PC-3 (cell line): ENCODE data around the gene MED22. TPM values are rescaled to one million over a fixed set of nuclear protein-coding genes. Genes with fewer than 3 reads are reported as not detected.

Experiments
- ATAC-seq: fragments of 200-7000 bp; cut with Tn5 transposase; 2 replicates; pipeline ENCODE4 v1.9.1; 2020; ENCODE audit warnings: mild to moderate bottlenecking, moderate library complexity
- BruUV-seq: library from RNA; stranded (reverse); fragments of 400-500 nt; replicated peaks from 2 replicates; lab custom pipeline; 2021; lab: Mats Ljungman, UMichigan
- CTCF ChIA-PET: fragments of 300-600 bp; sonication (Branson Sonifier 250); formaldehyde crosslinking; loops from one replicate; lab custom pipeline; 2022; ENCODE audit warnings: antibody characterized with exemption; lab: Charles Lee
- POLR2A ChIA-PET: fragments of 300-600 bp; sonication (Branson Sonifier 250); formaldehyde crosslinking; loops from one replicate; lab custom pipeline; 2022; ENCODE audit warnings: antibody characterized with exemption; ENCODE audit not compliant: unreplicated experiment; lab: Charles Lee
- DNase-seq: peaks from one replicate; pipeline ENCODE4 v3.0.0-alpha.2; 2015
- H2AFZ ChIP-seq: fragments of 300-600 bp; sonication (generic); 2 replicates; pipeline ENCODE4 v1.6.0; 2016; ENCODE audit warnings: antibody characterized with exemption, low read length
- H3F3A ChIP-seq: fragments of 300-600 bp; sonication (generic); one replicate; pipeline ENCODE4 v1.6.0; 2017; ENCODE audit warnings: antibody characterized with exemption, low read length, control low read depth, mild to moderate bottlenecking; ENCODE audit not compliant: unreplicated experiment
- H3K27ac ChIP-seq: fragments of 300-600 bp; sonication (generic); 2 replicates; pipeline ENCODE4 v1.5.1; 2016; ENCODE audit warnings: mild to moderate bottlenecking, low read length
- H3K27me3 ChIP-seq: fragments of 300-600 bp; sonication (generic); 2 replicates; pipeline ENCODE4 v1.6.1; 2016; ENCODE audit warnings: low read length, mixed read lengths
- H3K36me3 ChIP-seq: fragments of 300-600 bp; sonication (generic); 2 replicates; pipeline ENCODE4 v1.6.1; 2016; ENCODE audit warnings: low read depth, mixed run types, low read length, mixed read lengths
- H3K4me1 ChIP-seq: fragments of 300-600 bp; sonication (generic); 2 replicates; pipeline ENCODE4 v1.5.1; 2016; ENCODE audit warnings: low read length; ENCODE audit not compliant: insufficient read depth
- H3K4me2 ChIP-seq: fragments of 300-600 bp; sonication (generic); 2 replicates; pipeline ENCODE4 v1.6.0; 2016; ENCODE audit warnings: low read length
- H3K4me3 ChIP-seq: fragments of 300-600 bp; sonication (generic); 2 replicates; pipeline ENCODE4 v1.5.1; 2016; ENCODE audit warnings: mild to moderate bottlenecking, low read length, mixed read lengths
- H3K79me2 ChIP-seq: fragments of 300-600 bp; sonication (generic); 2 replicates; pipeline ENCODE4 v1.6.1; 2017; ENCODE audit warnings: low read length, mixed read lengths
- H3K9ac ChIP-seq: fragments of 300-600 bp; sonication (generic); 2 replicates; pipeline ENCODE4 v1.6.0; 2016; ENCODE audit warnings: mild to moderate bottlenecking, low read length
- H3K9me2 ChIP-seq: fragments of 300-600 bp; sonication (generic); replicated peaks from 2 replicates; pipeline ENCODE4 v1.6.1; 2016; ENCODE audit warnings: mixed run types, low read length, mixed read lengths
- H3K9me3 ChIP-seq: fragments of 300-600 bp; sonication (generic); 2 replicates; pipeline ENCODE4 v1.6.1; 2016; ENCODE audit warnings: low read length, mixed read lengths
- H4K20me1 ChIP-seq: fragments of 300-600 bp; sonication (generic); 2 replicates; pipeline ENCODE4 v1.6.1; 2016; ENCODE audit warnings: low read length, mixed read lengths
- EZH2 ChIP-seq: fragments of 300-600 bp; sonication (generic); IDR thresholded peaks from one replicate; pipeline ENCODE4 v1.6.1; 2017; ENCODE audit warnings: antibody characterized with exemption, mild to moderate bottlenecking, low read length; ENCODE audit not compliant: unreplicated experiment
- EZH2phosphoT487 ChIP-seq: fragments of 300-600 bp; sonication (generic); IDR thresholded peaks from 2 replicates; pipeline ENCODE4 v1.6.1; 2018; ENCODE audit warnings: mild to moderate bottlenecking, antibody characterized with exemption, low read length, borderline replicate concordance
- intact Hi-C: fragments of 100-400 bp; cut with micrococcal nuclease; formaldehyde crosslinking; loops from 2 replicates; pipeline ENCODE4 v1.9.0; 2023
- total RNA-seq: library from RNA; depleted of rRNA; stranded (reverse); fragments of >200 nt; gene quantifications from 2 replicates; pipeline ENCODE4 v1.2.3, GENCODE V29; 2014
- TF ChIP-seq, protein P1 (sequence below): fragments of 300-600 bp; sonication (generic); conservative IDR thresholded peaks from 2 replicates; pipeline ENCODE4 v1.5.1; 2017; ENCODE audit warnings: antibody characterized with exemption, low read depth, mild to moderate bottlenecking, low read length

Gene MED22
- total RNA-seq, 1 experiment from 2014 or later, result 20.5 TPM

DNA sequence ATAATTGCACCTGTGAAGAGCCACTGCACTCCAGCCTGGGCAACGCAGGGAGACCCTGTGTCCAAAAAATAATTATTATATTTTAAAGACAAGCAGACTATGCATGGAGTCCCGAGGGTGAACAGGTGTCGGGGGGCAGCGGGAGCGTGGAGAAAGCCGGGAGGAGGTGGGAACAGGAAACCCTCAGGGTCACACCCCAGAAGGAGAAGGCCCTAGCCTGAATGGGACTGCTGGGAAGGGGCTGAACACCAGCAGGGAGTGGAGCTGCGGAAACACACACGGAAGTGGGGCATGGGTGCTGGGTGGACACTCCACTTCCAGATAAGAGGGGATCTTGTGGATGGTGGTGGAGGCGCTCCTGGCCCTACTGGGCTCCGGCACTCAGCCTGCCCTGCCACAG, 24.7 kb downstream of the MED22 start:
- Histone ChIP-seq H3K9me2 (no peaks in the 10 kb centered on the region), H3K36me3 (no peaks in the 10 kb centered on the region), H2AFZ (no peak overlapping the region), H3K4me2 (no peak overlapping the region), H3K79me2 (no peaks in the 10 kb centered on the region), H3K4me3 (no peak overlapping the region), H4K20me1 (no peaks in the 10 kb centered on the region), H3K27me3 (no peaks in the 10 kb centered on the region), H3F3A (no peaks in the 10 kb centered on the region), H3K27ac (no peak overlapping the region), H3K4me1 (no peaks in the 10 kb centered on the region), H3K9me3 (no peaks in the 10 kb centered on the region), H3K9ac (no peak overlapping the region)
- intact Hi-C loops, result no loop called here
- ATAC-seq (no peak), DNase-seq (no peak)
- CTCF ChIA-PET, result no interaction called here
- no TSS peak for BruUV-seq
- POLR2A ChIA-PET, result no interaction called here
- TF ChIP-seq, protein P1, sequence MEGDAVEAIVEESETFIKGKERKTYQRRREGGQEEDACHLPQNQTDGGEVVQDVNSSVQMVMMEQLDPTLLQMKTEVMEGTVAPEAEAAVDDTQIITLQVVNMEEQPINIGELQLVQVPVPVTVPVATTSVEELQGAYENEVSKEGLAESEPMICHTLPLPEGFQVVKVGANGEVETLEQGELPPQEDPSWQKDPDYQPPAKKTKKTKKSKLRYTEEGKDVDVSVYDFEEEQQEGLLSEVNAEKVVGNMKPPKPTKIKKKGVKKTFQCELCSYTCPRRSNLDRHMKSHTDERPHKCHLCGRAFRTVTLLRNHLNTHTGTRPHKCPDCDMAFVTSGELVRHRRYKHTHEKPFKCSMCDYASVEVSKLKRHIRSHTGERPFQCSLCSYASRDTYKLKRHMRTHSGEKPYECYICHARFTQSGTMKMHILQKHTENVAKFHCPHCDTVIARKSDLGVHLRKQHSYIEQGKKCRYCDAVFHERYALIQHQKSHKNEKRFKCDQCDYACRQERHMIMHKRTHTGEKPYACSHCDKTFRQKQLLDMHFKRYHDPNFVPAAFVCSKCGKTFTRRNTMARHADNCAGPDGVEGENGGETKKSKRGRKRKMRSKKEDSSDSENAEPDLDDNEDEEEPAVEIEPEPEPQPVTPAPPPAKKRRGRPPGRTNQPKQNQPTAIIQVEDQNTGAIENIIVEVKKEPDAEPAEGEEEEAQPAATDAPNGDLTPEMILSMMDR, result no peak
- TF ChIP-seq EZH2 (no peak), EZH2phosphoT487 (no peak)

- Histone ChIP-seq H3K27ac (no peak overlapping the region), H3F3A (no peaks in the 10 kb centered on the region), H3K4me1 (no peaks in the 10 kb centered on the region), H3K9me2 (no peaks in the 10 kb centered on the region), H3K9ac (no peak overlapping the region), H2AFZ (no peak overlapping the region), H3K4me2 (no peak overlapping the region), H3K36me3 (no peaks in the 10 kb centered on the region), H3K27me3 (no peaks in the 10 kb centered on the region), H3K9me3 (no peaks in the 10 kb centered on the region), H3K79me2 (no peaks in the 10 kb centered on the region), H4K20me1 (no peaks in the 10 kb centered on the region), H3K4me3 (no peak overlapping the region)
- DNase-seq, result no peak
- no peak for TF ChIP-seq EZH2
- TF ChIP-seq, protein P1, result no peak
- BruUV-seq, result no TSS peak
- CTCF ChIA-PET, result no interaction called here
- intact Hi-C loops, result no loop called here
- POLR2A ChIA-PET, result no interaction called here
- ATAC-seq, result no peak
Observed at GRCh38 chr9:133322701-133323100, 25.2 kb downstream of the MED22 start.

- intact Hi-C loops, result no loop called here
- no peak for ATAC-seq
Observed at GRCh38 chr9:133321411-133321935, 26.5 kb downstream of the MED22 start.

More at GRCh38 chr9:133321411-133321935, 26.5 kb downstream of the MED22 start:
- Histone ChIP-seq H3K4me3 (no peak overlapping the region), H3F3A (no peaks in the 10 kb centered on the region), H4K20me1 (no peaks in the 10 kb centered on the region), H3K4me1 (no peaks in the 10 kb centered on the region), H3K79me2 (no peaks in the 10 kb centered on the region), H3K9me3 (no peaks in the 10 kb centered on the region), H3K9me2 (no peaks in the 10 kb centered on the region), H2AFZ (no peak overlapping the region), H3K4me2 (no peak overlapping the region), H3K9ac (no peak overlapping the region), H3K27me3 (no peaks in the 10 kb centered on the region), H3K36me3 (no peaks in the 10 kb centered on the region), H3K27ac (no peak overlapping the region)
- ChIA-PET CTCF (no interaction called here), POLR2A (no interaction called here)
- TF ChIP-seq, protein P1, result no peak
- TF ChIP-seq EZH2phosphoT487 (no peak), EZH2 (no peak)
- BruUV-seq, result no TSS peak
- DNase-seq, result no peak
